GM12892 (cell line): ENCODE data around the gene CCNL2.

Experiments used
- POLR2A ChIP-seq: IDR thresholded peaks from 2 replicates; pipeline ENCODE4 v1.6.1; 2011; ENCODE audit warnings: low read depth, low read length, control low read depth
- POLR2AphosphoS5 ChIP-seq: IDR thresholded peaks from 2 replicates; pipeline ENCODE4 v1.6.1; 2011; ENCODE audit warnings: low read depth, low read length, control low read depth
- TAF1 ChIP-seq: IDR thresholded peaks from 2 replicates; pipeline ENCODE4 v1.6.1; 2011; ENCODE audit warnings: low read depth, mild to moderate bottlenecking, control low read depth, low read length, borderline replicate concordance

GRCh38 chr1:1358433-1359271, 40.5 kb downstream of the CCNL2 start, which contains the start of gene MXRA8:
- TF ChIP-seq POLR2A (no peak), POLR2AphosphoS5 (no peak), TAF1 (no peak)
